HTERT RPE-1 (cell line): ENCODE data around the gene MUC4.
"Not testable (repeated sequence)": the region's sequence is repeated elsewhere in the genome, so short reads cannot be mapped to it uniquely, and the experiment has no call there.

Experiments used
- in situ Hi-C: fragments of 300-500 bp; cut with MboI; formaldehyde crosslinking; loops from 4 replicates; pipeline ENCODE4 v1.14.3; 2020; ENCODE audit warnings: low sequenced_read_pairs

MUC4 gene

DNA sequence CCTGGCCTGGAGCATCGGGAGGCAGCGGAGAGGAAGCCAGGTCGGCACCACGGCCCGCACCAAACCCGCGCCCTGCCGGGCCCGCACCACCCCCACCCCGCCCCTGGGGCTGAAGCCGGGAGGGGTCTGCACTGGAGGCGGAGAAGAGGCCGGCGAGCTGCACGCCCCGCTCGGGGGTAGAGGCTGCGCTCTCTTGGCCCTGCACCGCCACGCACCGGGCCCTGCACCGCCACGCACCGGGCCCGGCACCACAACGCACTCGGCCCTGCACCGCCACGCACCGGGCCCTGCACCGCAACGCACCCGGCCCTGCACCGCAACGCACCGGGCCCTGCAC, 49.5 kb downstream of the MUC4 start:
- in situ Hi-C loops, result no loop called here

GRCh38 chr3:195761567-195762248, 50.0 kb downstream of the MUC4 start:
- in situ Hi-C loops, result no loop called here

DNA sequence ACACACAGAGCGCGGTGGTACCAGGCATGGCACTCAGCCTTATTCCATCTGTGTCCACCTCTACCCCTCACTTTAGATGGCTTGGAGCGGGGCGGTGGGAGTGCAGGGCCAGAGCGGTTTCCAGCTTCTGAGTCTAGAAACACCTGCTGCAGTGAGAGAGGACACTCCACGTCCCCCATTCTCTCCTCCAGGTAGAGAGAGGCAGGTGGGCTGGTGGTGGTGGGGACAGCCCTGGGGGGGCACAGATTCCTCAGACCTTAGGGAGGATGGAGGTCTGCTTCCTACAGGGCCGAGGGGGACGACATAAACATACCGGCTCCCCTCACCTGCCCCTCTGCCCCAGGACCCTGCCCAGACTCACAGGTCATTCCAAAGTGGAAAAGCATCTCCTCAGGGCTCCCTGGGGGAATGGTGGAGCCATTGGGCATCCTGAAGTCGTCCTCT, 50.6 kb downstream of the MUC4 start:
- in situ Hi-C loops, result no loop called here

DNA sequence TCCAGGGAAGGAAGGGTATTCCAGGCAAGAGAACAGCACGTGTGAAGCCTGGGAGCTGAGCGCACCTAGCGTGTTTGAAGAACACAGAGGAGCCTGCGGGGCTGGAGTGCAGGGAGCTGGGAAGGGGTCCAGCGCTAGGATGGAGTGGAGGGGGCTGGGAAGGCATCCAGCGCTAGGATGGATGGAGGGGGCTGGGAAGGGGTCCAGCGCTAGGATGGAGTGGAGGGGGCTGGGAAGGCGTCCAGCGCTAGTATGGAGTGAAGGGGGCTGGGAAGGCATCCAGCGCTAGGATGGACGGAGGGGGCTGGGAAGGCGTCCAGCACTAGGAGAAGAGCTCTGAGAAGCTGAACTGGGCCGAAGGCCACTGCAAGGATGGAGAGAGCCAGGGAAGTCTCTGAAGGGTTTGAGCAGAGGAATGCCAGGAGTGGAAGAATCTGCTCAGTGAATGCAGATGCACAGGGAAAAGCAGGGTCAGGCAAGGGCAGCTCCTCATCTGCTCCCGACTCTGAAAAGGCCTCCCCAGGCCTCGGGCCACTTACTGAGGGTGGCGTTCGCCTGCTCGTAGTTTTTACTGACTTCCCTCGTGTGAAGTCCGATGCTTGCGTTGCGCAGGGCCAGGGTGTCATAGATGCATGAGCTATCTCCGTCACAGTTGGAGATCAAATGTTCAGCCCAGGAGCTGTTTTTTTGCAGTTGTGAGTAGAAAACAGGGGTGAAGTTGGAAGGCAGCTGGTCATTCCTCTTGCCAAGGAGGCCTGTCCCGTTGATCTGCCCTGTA, 51.2 kb downstream of the MUC4 start:
- in situ Hi-C loops, result no loop called here

- in situ Hi-C loops, result no loop called here
Observed at GRCh38 chr3:195758721-195759353, 52.9 kb downstream of the MUC4 start.

- in situ Hi-C loops, result no loop called here
Observed at GRCh38 chr3:195757827-195758226, 53.9 kb downstream of the MUC4 start.

DNA sequence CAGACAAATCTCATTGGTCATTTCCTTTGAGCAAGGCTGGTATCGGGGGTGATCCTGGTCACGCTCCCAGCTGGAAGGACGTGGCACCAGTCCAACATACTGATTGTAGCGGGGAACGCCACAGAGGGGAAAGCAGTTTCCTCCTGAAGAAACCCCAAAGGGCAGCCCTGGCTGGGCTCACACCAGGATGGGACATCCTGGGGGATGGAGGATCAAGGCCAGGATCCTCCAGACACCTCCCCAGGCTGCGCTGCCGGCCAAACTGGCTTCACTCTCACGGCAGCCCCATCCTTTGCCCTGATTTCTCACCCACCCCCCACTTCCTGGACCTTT, 54.3 kb downstream of the MUC4 start:
- in situ Hi-C loops, result no loop called here

DNA sequence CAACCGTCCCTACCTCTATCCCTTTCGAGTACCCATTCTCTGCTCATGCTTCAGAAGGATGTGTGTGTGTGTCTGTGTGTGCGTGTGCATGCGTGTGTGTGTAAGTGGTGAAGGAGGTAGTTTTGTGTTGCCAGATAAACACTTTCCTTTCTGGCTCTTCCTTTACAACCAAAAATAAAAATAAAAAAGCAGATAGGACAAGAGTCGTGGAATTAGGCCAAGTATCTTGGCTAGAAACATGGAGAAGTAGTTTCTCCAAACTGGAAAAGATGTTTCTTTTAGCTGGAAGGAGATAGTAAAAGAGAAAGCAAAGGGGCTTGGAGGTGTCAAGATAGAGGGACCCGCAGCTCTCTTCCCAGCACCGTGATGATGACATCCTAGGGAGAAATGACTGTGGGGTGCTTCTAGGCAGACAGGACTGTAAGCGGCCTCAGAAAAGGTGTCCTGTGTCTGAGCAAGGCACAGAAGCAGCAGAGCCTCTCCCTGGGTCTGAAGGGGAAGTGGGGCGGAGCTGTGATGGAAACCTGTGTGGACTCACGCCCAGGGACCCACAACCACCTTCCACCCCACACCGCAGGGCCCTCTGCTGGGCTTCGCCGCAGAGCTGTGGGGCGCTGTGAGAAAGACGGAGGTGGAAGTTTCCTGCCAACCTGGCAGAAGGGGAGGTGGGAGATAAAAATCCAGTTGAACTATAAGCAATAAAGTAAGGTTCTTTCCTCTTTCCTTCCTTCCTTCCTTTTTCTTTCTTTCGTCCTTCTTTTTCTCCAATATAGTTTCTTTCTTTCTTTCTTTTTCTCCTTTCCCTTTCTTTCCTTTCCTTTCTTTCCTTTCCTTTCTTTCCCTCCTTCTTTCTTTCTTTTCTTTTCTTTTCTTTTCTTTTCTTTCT, 55.7 kb downstream of the MUC4 start:
- in situ Hi-C loops, result no loop called here

DNA sequence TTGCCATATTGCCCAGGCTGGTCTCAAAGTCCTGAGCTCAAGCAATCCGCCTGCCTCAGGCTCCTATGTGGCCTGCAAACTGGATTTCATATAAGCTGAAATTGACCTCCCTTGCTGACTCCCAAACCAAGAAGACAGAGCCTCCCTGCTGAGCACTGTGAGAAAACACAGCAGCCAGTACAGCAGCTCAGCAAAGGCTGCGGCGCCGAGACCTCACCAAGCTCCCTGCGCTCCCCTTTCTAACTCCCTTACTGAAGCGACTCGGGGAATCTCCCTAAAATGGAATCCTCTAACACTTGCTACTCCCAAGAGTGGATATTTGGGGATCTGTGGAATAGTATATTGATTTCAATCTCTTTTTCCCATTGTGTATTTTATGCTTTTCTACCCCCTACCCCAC, 56.3 kb downstream of the MUC4 start:
- in situ Hi-C loops, result no loop called here

DNA sequence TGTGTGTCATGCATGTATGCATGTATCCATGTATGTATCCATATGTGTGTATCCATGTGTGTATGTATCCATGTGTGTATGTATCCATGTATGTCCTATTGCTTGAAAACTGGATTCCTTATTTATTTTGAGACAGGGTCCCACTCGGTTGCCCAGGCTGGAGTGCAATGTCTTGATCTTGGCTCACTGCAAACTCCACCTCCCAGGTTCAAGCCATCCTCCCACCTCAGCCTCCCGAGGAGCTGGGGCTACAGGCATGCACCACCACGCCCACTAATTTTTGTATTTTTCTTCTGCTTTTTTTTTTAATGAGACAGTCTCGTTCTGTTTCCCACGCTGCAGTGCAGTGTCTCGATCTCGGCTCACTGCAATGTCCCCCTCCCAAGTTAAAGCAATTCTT, 56.8 kb downstream of the MUC4 start:
- in situ Hi-C loops, result no loop called here

- in situ Hi-C loops, result no loop called here
Observed at GRCh38 chr3:195754141-195754540, 57.6 kb downstream of the MUC4 start.

- in situ Hi-C loops, result no loop called here
Observed at GRCh38 chr3:195753581-195753980, 58.1 kb downstream of the MUC4 start.

DNA sequence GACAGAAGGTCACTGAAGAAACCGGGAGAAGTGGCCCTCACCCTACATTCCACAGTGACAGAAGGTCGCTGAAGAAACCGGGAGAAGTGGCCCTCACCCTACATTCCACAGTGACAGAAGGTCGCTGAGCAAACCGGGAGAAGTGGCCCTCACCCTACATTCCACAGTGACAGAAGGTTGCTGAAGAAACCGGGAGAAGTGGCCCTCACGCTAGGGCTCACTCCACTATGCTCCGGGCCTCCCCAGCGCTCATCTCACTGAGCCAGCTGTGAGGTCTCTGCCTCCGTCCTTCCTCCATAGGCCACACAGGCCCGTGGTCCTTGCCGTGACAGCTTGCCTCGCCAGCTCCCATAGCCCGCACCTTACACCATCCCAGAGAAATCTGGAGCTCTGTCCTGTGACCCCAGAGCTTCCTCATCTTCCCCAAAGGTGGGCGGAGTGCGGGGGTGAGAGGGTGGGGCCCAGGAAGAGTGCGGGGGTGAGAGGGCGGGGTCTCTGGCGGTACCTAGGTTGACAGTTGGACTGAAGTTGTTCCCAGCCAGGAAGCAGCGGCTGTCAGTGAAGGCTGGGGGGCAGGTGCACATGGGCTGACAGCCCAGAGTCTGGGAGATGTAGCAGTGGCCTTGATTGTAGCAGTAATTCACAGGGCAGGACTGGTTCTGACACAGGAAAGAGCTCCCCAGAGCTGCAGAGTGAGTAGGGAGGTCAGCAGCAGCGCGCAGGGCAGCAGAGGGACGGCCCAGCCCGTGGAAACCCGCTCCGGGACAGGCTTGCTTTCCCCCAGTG, 59.0 kb downstream of the MUC4 start:
- in situ Hi-C loops, result no loop called here

- in situ Hi-C loops, result no loop called here
Observed at GRCh38 chr3:195752066-195752465, 59.7 kb downstream of the MUC4 start.

- in situ Hi-C loops, result no loop called here
Observed at GRCh38 chr3:195751560-195751959, 60.2 kb downstream of the MUC4 start.

DNA sequence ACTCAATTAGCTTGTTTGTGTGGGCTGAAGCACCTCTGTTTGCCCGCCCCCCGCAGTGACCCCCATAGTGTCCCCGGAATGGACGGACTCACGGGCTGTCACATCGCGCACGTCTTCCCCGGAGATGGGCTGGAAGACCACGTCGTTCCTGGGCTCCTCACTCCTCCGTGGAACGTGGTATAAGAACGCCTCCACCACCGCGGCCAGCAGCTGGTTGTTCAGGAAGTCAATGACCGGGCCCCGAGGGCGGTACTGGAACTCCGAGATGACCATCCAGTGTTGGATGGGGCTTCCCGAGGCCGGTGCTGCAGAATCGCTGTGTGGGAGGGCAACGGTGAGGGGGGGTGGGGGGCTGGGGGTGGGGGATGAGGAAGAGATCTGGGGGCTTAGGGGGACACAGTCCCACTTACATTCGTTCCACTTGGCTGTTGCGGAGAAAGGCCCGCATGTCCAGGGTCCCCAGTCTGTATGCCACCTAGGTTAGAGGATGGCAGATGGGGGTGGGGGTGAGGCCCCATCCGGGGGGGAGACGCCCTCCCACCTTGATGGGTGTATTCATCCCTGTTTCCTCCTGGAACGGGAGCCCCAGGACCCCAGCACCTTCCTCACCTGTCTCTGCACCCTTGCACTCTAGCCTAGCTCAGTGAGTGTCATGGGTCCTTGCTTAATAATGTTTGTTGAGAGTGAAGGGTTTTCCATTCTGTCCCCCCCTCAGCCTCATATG, 60.8 kb downstream of the MUC4 start:
- in situ Hi-C loops, result no loop called here

DNA sequence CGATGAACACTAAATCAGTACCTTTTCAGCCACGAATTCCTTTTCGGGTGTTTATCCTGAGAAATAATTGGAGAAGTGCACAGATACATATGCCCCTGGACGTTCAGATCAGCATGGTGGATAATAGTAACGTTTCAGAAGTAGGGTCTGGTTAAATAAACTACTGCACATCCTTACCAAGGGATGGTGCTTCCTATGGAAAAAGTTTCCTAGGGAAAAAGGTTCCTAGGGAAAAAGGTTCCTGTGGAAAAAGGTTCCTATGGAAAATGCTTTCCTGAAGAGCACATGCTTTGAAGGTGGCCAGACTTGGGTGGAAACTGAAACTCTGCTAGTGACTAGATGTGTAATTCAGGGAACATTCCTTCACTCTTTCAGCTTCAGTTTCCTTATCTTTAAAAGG, 62.6 kb downstream of the MUC4 start:
- in situ Hi-C loops, result not testable (repeated sequence)

DNA sequence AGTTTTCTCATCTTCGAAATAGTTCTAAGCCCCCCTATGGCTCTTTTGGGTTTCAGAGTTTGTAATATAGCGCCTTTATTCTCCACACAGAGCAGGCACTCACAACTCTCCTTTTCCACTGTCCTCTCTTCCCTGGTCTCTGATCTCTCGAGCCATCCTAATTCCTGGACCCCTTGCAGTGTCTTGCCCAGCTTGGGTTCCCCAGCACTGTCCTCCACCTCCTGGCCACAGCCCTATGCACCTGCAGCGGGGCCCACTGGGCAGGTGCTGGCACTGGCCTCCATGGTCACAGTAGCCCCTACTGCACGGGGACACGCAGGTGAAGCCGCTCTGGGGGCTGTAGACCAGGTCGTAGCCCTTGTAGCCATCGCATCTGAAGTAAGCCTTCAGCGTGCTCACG, 63.1 kb downstream of the MUC4 start:
- in situ Hi-C loops, result no loop called here

- in situ Hi-C loops, result no loop called here
Observed at GRCh38 chr3:195746751-195747150, 65.0 kb downstream of the MUC4 start.

DNA sequence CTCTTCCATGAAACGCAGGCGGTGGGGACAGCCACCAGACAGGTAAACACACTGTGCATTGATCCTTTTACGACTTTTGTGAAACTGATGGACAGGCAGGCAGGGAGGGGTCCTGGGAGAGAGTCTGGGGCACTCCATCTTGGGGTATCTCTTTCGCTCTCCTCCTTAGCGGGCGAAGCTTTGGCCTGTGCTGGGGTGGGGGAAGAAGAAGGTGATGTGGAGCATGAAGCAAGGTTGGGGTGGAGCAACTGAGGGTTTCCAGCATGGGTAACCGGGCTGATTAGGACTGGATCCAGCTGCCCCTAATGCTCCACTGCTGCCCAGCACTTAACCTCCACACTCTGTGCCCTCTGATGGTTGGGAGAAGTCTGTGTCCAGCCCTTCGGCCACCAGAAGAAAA, 65.4 kb downstream of the MUC4 start:
- in situ Hi-C loops, result no loop called here
